Panc1 (cell line): ENCODE data around the gene ZNF620.

ENCODE experiments used
- CTCF ChIP-seq: fragments of 450-650 bp; IDR thresholded peaks from 2 replicates; pipeline ENCODE4 v1.5.1; 2017; ENCODE audit warnings: mild to moderate bottlenecking
- TCF7L2 ChIP-seq: IDR thresholded peaks from 2 replicates; pipeline ENCODE4 v1.6.1; 2011; ENCODE audit warnings: mild to moderate bottlenecking, low read depth, low read length, inconsistent platforms
- TF ChIP-seq, protein P1 (sequence below), 2 experiments: IDR thresholded peaks; 2 replicates each; pipeline ENCODE4 v1.6.1; 2011 to 2012; ENCODE audit warnings: low read depth in 2 of 2, control low read depth in 1 of 2, low read length in 1 of 2, mild to moderate bottlenecking in 1 of 2, moderate library complexity in 1 of 2; ENCODE audit not compliant: insufficient read depth in 1 of 2

DNA sequence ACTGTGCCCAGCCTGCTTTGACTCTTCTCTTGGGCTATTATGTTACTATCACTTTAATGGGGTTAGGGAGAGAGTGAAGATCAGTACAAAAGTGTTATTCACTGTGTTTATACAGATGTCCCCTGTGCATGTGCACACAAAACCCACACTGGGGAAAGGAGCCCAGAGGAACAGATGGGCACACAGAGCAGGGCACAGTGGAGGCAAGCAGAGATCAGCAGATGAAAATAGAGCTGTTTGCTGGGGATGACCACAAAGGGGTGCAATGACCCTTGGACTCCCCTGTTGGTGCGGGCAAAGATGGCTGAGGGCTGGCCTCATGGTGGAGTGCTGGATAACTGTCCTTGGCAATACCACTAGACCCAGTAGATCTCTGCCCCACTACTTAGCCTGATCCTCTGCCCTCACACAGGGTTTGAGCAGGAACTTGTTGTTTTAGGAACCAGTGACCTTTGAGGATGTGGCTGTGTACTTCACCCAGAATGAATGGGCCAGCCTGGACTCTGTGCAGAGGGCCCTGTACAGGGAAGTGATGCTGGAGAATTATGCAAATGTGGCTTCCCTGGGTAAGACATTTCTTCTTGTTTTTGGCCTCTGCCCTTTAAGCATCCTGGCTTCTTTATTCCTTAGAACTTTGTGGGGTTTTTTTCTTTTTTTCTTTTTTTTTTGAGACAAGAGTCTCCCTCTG, 5.3 kb downstream of the ZNF620 start:
- TF ChIP-seq, protein P1, sequence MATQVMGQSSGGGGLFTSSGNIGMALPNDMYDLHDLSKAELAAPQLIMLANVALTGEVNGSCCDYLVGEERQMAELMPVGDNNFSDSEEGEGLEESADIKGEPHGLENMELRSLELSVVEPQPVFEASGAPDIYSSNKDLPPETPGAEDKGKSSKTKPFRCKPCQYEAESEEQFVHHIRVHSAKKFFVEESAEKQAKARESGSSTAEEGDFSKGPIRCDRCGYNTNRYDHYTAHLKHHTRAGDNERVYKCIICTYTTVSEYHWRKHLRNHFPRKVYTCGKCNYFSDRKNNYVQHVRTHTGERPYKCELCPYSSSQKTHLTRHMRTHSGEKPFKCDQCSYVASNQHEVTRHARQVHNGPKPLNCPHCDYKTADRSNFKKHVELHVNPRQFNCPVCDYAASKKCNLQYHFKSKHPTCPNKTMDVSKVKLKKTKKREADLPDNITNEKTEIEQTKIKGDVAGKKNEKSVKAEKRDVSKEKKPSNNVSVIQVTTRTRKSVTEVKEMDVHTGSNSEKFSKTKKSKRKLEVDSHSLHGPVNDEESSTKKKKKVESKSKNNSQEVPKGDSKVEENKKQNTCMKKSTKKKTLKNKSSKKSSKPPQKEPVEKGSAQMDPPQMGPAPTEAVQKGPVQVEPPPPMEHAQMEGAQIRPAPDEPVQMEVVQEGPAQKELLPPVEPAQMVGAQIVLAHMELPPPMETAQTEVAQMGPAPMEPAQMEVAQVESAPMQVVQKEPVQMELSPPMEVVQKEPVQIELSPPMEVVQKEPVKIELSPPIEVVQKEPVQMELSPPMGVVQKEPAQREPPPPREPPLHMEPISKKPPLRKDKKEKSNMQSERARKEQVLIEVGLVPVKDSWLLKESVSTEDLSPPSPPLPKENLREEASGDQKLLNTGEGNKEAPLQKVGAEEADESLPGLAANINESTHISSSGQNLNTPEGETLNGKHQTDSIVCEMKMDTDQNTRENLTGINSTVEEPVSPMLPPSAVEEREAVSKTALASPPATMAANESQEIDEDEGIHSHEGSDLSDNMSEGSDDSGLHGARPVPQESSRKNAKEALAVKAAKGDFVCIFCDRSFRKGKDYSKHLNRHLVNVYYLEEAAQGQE (IDR thresholded peaks at IDR 0.05; ENCODE audit: insufficient read depth in 1 of 2, low read depth in 2 of 2, low read length in 1 of 2), result no peak
- TF ChIP-seq CTCF (no peak), TCF7L2 (no peak)
